Tibial nerve (tissue), 3 donors: Measurements from ENCODE around the gene MCRS1.

Source experiments
- POLR2A ChIP-seq, 2 donors: fragments of 450-650 bp; IDR thresholded peaks; one replicate each; pipeline ENCODE4 v1.6.1; 2017; ENCODE audit warnings: antibody characterized with exemption in 2 of 2, mild to moderate bottlenecking in 2 of 2, moderate library complexity in 2 of 2
- TF ChIP-seq, protein P1 (sequence below), 5 experiments: fragments of 200-600 bp in 3 of 5; fragments of 450-650 bp in 2 of 5; sonication (generic) in 3 of 5; IDR thresholded peaks; one replicate each; pipeline ENCODE4 v1.5.1; 2016 to 2019; ENCODE audit warnings: antibody characterized with exemption in 5 of 5, mild to moderate bottlenecking in 3 of 5, moderate library complexity in 2 of 5

DNA sequence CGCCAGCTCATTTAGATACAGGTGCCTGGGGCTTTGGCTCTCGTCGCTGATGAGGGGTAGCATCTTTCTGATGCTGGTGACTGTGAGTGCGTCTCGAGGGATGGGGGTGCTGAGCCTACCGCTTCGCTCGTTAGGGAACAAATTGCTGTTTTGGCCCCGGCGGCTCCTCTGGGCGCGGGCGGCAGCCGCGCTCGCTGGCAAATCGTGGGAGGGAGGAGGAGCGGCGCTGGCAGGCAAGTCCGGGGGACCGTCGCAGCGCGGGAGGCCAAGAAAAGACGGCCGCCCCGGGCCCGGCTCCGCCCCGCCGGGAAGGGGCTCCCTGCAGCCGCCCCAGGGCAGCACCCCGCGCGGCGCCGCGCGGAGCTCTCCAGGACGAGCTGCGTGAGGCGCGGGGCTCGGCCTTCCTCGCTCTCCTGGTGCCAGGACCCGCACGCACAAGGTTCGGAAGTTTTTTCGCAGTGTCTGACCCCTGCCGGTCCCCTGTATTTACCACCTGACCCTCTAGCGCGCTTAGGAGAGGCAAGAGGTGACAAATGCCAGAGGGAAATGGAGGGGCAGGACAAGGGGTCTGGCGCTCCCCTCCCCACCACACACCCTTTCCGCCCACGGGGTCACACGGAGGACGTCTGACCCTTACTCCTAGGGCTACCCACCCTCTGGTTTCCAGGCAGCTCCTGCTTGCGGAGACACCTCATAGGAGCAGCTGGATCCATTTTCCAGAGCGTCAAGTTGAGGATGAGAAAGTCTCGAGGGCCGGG, 30.0 kb downstream of the MCRS1 start:
- TF ChIP-seq, protein P1, sequence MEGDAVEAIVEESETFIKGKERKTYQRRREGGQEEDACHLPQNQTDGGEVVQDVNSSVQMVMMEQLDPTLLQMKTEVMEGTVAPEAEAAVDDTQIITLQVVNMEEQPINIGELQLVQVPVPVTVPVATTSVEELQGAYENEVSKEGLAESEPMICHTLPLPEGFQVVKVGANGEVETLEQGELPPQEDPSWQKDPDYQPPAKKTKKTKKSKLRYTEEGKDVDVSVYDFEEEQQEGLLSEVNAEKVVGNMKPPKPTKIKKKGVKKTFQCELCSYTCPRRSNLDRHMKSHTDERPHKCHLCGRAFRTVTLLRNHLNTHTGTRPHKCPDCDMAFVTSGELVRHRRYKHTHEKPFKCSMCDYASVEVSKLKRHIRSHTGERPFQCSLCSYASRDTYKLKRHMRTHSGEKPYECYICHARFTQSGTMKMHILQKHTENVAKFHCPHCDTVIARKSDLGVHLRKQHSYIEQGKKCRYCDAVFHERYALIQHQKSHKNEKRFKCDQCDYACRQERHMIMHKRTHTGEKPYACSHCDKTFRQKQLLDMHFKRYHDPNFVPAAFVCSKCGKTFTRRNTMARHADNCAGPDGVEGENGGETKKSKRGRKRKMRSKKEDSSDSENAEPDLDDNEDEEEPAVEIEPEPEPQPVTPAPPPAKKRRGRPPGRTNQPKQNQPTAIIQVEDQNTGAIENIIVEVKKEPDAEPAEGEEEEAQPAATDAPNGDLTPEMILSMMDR (IDR thresholded peaks at IDR 0.05): no peak
- TF ChIP-seq POLR2A (IDR thresholded peaks at IDR 0.05): no peak
